Measurements from ENCODE around the gene NDUFAF2. TPM values are rescaled to one million over a fixed set of nuclear protein-coding genes. Genes with fewer than 3 reads are reported as not detected.

The NDUFAF2 gene
- total RNA-seq, 4 donors from 2014 or later: 24.0 to 40.1 (median 25.8) TPM

DNA sequence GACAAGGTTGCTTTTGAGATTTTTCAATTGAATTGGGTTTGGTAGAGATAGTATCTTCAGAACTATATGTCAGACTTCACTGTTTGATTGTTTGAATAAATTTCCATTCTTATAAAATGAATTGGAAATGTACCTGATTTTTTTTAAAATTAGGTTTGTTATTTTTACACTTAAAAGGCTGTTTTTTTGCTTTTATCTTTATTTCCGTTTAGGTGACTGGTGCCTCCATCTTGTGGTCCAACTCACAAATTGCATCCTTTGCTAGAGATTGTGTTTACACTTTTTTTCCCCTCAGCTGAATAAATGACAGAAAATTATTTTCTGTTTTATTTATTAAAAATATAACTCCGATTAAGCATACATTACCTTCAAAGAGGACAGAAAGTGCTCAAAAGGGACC lies 15.6 kb downstream of the NDUFAF2 start:
- TF ChIP-seq, protein P1, sequence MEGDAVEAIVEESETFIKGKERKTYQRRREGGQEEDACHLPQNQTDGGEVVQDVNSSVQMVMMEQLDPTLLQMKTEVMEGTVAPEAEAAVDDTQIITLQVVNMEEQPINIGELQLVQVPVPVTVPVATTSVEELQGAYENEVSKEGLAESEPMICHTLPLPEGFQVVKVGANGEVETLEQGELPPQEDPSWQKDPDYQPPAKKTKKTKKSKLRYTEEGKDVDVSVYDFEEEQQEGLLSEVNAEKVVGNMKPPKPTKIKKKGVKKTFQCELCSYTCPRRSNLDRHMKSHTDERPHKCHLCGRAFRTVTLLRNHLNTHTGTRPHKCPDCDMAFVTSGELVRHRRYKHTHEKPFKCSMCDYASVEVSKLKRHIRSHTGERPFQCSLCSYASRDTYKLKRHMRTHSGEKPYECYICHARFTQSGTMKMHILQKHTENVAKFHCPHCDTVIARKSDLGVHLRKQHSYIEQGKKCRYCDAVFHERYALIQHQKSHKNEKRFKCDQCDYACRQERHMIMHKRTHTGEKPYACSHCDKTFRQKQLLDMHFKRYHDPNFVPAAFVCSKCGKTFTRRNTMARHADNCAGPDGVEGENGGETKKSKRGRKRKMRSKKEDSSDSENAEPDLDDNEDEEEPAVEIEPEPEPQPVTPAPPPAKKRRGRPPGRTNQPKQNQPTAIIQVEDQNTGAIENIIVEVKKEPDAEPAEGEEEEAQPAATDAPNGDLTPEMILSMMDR (IDR thresholded peaks at IDR 0.05; ENCODE audit: low read depth): no peak

DNA sequence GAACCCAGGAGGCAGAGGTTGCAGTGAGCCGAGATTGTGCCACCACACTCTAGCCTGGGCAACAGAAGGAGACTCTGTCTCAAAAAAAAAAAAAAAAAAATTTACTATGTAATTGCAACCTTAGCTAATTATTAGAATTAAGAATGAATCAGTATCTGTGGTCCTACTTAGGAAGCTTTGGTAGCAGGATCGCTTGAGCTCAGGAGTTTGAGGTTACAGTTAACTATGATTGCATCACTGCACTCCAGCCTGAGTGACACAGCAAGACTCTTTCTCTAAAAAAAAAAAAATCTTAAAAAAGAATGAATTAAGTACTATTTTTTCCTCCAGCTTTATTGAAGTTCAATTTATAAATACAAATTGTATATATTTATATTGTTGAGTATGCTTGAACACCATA lies 16.7 kb downstream of the NDUFAF2 start:
- TF ChIP-seq, protein P1 (IDR thresholded peaks at IDR 0.05; ENCODE audit: low read depth): no peak

DNA sequence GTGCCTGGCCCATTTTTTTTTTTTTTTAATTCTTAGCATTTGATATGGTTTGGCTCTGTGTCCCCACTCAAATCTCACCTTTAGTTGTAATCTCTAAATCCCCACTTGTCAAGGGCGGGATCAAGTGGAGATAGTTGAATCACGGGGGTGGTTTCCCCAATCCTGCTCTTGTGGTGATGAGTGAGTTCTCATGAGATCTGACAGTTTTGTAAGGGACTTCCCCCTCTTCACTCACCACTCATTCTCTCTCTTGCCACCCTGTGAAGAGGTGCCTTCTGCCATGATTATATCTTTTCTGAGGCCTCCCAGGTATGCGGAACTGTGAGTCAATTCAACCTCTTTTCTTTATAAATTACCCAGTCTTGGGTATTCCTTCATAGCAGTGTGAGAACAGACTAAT lies 27.2 kb downstream of the NDUFAF2 start:
- TF ChIP-seq, protein P1 (IDR thresholded peaks at IDR 0.05; ENCODE audit: low read depth): no peak

DNA sequence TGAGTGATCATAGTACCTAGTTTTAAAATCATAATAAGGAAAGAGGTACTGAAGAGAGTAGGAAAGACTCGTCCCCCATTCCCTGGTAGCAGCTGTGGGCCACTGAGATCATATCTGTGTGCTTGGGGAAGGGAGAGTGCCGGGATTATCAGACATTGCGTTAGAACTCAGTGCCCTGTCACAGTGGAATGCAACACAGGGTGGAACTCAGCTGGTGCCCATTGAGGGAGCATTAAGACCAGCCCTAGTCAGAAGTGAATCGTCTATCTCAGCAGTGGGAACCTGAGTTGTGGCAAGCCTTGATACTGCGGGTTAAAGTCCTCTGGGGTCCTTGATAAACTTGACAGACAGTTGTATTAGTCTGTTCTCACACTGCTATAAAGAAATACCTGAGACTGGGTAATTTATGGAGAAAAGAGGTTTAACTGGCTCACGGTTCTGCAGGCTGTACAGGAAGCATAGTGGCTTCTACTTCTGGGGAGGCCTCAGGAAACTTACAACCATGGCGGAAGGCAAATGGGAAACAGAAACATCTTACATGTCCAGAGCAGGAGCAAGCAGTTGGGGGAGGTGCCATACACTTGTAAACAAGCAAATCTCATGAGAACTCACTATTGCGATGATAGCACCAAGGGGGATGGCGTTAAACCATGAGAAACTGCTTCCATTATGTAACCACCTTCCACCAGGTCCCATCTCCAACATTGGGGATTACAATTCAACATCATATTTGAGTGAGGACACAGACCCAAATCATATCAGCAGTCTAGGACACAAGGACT lies 33.1 kb downstream of the NDUFAF2 start:
- TF ChIP-seq, protein P1 (IDR thresholded peaks at IDR 0.05; ENCODE audit: low read depth): no peak

DNA sequence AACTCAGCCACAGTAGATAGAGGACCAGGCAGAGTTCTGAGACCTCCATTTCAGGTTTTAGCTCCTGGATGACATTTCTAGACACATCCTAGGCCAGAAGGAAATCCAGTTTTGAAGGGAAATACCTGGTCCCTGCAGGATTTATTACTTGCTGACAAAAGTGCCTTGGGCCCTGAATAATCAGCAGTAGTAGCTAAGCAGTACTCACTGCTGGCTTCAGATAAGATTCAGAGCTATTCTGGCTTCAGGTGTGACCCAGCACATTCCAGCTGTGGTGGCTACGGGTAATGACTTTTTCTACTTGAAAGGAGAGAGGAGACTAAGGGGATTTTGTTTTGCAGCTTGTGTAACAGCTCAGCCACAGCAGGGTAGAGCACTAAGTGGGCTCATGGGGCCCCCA lies 34.0 kb downstream of the NDUFAF2 start:
- TF ChIP-seq, protein P1 (IDR thresholded peaks at IDR 0.05; ENCODE audit: low read depth): no peak

DNA sequence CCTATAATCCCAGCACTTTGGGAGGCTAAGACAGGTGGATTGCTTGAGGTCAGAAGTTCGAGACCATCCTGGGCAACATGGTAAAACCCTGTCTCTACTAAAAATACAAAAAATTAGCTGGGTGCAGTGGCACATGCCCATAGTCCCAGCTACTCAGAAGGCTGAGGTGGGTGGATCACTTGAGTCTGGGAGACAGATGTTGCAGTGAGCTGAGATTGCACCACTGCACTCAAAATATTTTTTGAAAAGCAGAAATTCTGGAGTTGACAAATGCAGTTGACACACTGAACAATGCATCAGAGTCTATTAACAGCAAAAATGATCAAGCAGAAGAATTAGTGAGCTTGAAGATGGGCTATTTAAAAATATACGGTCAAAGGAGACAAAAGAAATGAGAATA lies 35.5 kb downstream of the NDUFAF2 start:
- TF ChIP-seq, protein P1 (IDR thresholded peaks at IDR 0.05; ENCODE audit: low read depth): no peak

DNA sequence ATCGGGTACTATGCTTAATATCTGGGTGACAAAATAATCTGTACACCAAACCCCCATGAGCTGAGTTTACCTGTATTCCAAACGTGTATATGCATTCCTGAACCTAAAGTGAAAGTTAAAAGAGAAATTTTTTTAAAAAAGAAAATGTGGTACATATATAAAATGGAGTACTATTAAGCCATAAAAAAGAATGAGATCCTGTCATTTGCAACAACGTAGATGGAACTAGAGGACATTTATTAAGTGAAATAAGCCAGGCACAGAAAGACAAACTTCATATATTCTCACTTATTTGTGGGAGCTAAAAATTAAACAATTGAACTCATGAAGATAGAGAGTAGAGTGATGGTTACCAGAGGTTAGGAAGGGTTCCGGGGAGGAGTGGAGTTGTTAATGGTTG lies 44.8 kb downstream of the NDUFAF2 start:
- TF ChIP-seq, protein P1 (IDR thresholded peaks at IDR 0.05; ENCODE audit: low read depth): no peak
